Mesendoderm (in vitro differentiated cells): ENCODE measurements around the gene UNC119.
"Not testable (repeated sequence)": the region's sequence is repeated elsewhere in the genome, so short reads cannot be mapped to it uniquely, and the experiment has no call there.

Experiments used
- DNase-seq: peaks from one replicate; pipeline ENCODE4 v3.0.0; 2013
- H2AK5ac ChIP-seq: 2 replicates; pipeline ENCODE4 v1.6.1; 2013; ENCODE audit warnings: low read length, inconsistent platforms
- H2BK120ac ChIP-seq: 2 replicates; pipeline ENCODE4 v1.6.1; 2013; ENCODE audit warnings: low read depth, mild to moderate bottlenecking, low read length, moderate library complexity, mixed read lengths
- H2BK15ac ChIP-seq: replicated peaks from 2 replicates; pipeline ENCODE4 v1.6.1; 2013; ENCODE audit warnings: low read depth, mild to moderate bottlenecking, moderate library complexity
- H2BK5ac ChIP-seq: 2 replicates; pipeline ENCODE4 v1.6.1; 2013; ENCODE audit warnings: low read length, inconsistent platforms
- H3K18ac ChIP-seq: 2 replicates; pipeline ENCODE4 v1.6.1; 2013; ENCODE audit warnings: mild to moderate bottlenecking, low read length, mixed read lengths
- H3K23ac ChIP-seq: one replicate; pipeline ENCODE4 v1.6.1; 2013; ENCODE audit warnings: low read length
- H3K27ac ChIP-seq: 2 replicates; pipeline ENCODE4 v1.5.1; 2013; ENCODE audit warnings: low read depth, mild to moderate bottlenecking, inconsistent platforms, low read length, moderate library complexity
- H3K27me3 ChIP-seq: 2 replicates; pipeline ENCODE4 v1.6.1; 2013; ENCODE audit warnings: low read length, control low read depth, mild to moderate bottlenecking, inconsistent platforms; ENCODE audit not compliant: insufficient read depth, poor library complexity
- H3K36me3 ChIP-seq: 2 replicates; pipeline ENCODE4 v1.6.1; 2013; ENCODE audit warnings: low read length, inconsistent platforms; ENCODE audit not compliant: control insufficient read depth, insufficient read depth
- H3K4ac ChIP-seq: one replicate; pipeline ENCODE4 v1.6.1; 2013; ENCODE audit warnings: low read depth, mild to moderate bottlenecking, low read length, moderate library complexity
- H3K4me1 ChIP-seq: 2 replicates; pipeline ENCODE4 v1.6.1; 2013; ENCODE audit warnings: low read depth, low read length, inconsistent platforms; ENCODE audit not compliant: control insufficient read depth
- H3K4me2 ChIP-seq: 2 replicates; pipeline ENCODE4 v1.6.1; 2013; ENCODE audit warnings: low read length
- H3K4me3 ChIP-seq: 2 replicates; pipeline ENCODE4 v1.5.1; 2013; ENCODE audit warnings: mild to moderate bottlenecking, low read length
- H3K56ac ChIP-seq: one replicate; pipeline ENCODE4 v1.6.1; 2013; ENCODE audit warnings: low read length
- H3K79me1 ChIP-seq: 2 replicates; pipeline ENCODE4 v1.6.1; 2013; ENCODE audit warnings: low read length, inconsistent platforms
- H3K79me2 ChIP-seq: 2 replicates; pipeline ENCODE4 v1.6.1; 2013; ENCODE audit warnings: mild to moderate bottlenecking, low read length; ENCODE audit not compliant: control insufficient read depth, insufficient read depth
- H3K9ac ChIP-seq: 2 replicates; pipeline ENCODE4 v1.6.1; 2013; ENCODE audit warnings: low read length, inconsistent platforms
- H4K5ac ChIP-seq: one replicate; pipeline ENCODE4 v1.6.1; 2013; ENCODE audit warnings: low read length
- H4K8ac ChIP-seq: one replicate; pipeline ENCODE4 v1.6.1; 2013; ENCODE audit warnings: low read depth, mild to moderate bottlenecking, control low read depth, low read length, moderate library complexity
- WGBS: extraction: QIAGEN DNeasy Blood & Tissue Kit; methylation state at CpG from one replicate; pipeline ENCODE4 v1.1.7; 2013; ENCODE audit warnings: low lambda C conversion rate, missing lambda C conversion rate; ENCODE audit not compliant: insufficient coverage; ENCODE audit errors: extremely low coverage; 5-methylcytosine and 5-hydroxymethylcytosine counted together

The UNC119 gene

DNA sequence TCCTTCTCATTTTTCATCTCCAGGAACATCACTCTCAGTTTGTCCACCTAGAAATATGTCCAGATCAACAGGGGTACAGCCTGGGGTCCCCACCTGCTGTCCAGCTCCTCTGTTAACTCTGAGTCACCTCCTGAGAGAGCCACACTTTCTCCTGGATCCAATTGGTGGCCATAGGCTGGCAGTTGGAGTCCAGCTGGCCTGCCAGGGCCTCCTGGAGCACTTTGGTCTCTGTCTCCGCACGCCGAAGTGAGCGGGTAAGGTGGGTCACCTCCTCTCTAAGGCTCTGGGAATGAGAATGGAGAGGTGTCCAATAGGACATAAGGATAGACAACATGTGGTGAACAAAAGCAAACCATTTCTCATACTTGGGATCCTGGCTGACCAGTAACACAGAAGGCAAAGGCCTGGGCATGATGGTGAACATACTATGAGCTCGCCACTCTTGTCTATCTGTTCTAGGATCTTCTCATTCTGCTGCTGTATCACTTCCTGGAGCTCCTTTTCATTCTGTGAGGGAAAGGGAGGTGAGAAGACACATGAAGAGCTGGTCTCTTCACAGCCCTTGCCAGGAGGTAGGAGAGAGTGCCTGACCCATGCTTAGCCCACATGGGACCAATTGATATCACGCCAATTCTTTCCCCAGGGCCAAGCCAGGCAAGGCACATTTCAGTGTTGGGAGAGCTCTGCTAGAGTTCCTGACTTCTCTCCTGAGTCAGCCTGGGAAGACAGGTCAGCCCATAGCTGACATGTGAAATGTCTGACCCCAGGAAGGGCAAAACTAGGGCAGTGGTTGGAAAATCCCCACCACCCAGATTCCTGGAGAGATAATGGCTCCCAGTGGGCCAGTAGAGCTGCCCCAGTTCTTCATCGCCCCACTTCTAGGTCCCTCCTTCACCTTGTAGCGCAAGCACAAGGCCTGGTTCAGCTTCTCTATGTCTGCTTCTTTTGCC is 26.1 kb upstream of the UNC119 start:
- no peaks in the 10 kb centered on the region for H3K79me1 ChIP-seq
- no peaks in the 10 kb centered on the region for H3K79me2 ChIP-seq
- H3K56ac ChIP-seq: no peak overlapping the region
- H3K18ac ChIP-seq: no peak overlapping the region
- no CpG with 5 or more reads among the region's 8 CpGs for WGBS
- H3K4me2 ChIP-seq: no peak overlapping the region
- H3K36me3 ChIP-seq: peaks cover 22% of the 10 kb centered on the region
- no peak overlapping the region for H2BK15ac ChIP-seq
- no peak for DNase-seq
- H3K23ac ChIP-seq: no peak overlapping the region
- no peak overlapping the region for H4K5ac ChIP-seq
- H3K4ac ChIP-seq: no peak overlapping the region
- H4K8ac ChIP-seq: no peak overlapping the region
- no peak overlapping the region for H3K27ac ChIP-seq
- peaks cover 5% of the 10 kb centered on the region for H3K4me1 ChIP-seq
- no peak overlapping the region for H2BK5ac ChIP-seq
- H2BK120ac ChIP-seq: no peak overlapping the region
- H3K27me3 ChIP-seq: no peaks in the 10 kb centered on the region
- H3K4me3 ChIP-seq: no peak overlapping the region
- H2AK5ac ChIP-seq: no peak overlapping the region
- no peak overlapping the region for H3K9ac ChIP-seq

DNA sequence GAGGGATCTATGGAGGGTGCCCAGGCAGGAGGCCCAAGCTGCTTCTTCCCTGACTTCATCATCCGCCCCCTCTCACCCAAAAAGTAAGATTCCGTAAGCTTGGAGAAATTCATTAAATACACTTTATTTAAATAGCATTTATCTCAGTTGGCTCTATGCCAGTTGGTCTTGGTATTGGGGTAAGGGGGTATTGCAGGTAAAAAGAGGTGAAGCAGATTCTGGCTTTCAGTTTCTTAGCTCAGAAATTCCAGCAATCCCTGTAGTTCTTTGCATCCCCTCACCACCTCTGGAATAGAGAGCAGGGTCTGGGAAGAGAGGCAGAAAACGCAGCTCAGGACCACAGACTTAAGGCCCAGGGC is 25.0 kb upstream of the UNC119 start:
- H3K36me3 ChIP-seq: peaks cover 20% of the 10 kb centered on the region
- WGBS: no CpG with 5 or more reads among the region's 3 CpGs
- H3K27ac ChIP-seq: peak overlapping the region; percentile 15

DNA sequence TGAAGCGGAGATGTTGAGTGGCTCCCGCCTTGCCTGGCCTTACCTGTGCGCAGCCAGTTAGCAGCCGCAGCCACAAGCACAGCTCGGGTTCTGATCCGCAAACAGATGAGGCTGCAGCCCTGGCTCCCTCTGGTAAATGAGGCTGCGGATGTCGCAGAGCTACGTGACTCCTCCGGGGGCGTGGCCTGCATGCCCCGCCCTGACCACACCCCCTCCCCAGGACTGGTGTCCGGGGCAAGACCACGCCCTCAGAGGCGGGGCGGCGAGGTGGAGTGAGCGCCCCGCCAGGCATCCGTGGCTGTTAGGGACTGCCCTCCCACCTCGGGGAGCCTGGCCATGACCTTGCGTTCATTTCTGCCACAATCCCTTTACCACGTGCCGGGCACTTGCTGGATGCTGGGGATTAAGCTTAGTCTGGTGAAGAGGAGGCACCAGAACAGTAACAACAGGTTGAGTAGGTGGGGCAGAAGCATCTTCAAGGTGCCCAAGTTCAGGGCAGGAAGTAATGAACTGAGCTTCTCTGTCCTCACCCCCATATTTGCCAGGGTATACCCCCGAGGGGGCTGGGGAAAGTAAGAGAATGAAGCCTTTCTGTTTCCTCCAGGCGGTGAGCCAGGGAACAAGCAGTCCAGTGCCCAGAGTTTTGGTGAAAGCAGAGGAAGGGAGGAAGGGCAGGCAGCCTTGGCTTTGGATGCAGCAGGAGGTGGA is 24.5 kb upstream of the UNC119 start, which contains the start of gene ALDOC:
TSS of gene ALDOC (minus strand) at position 138 of the 708 bp plus-strand sequence. CDS start 1,363 bp downstream, outside the sequence.
- Histone ChIP-seq H2BK120ac (no peak within 1 kb of the TSS), H3K79me1 (no peaks in the 10 kb centered on the region), H2BK5ac (no peak within 1 kb of the TSS), H3K4me1 (peaks cover 6% of the 10 kb centered on the region), H3K23ac (no peak within 1 kb of the TSS), H3K4me3 (no peak within 1 kb of the TSS), H2BK15ac (no peak within 1 kb of the TSS), H3K9ac (peak within 1 kb of the TSS; percentile 43), H3K4ac (no peak within 1 kb of the TSS), H3K4me2 (peak within 1 kb of the TSS; percentile 7), H3K18ac (no peak within 1 kb of the TSS), H3K56ac (peak within 1 kb of the TSS; percentile 65), H3K27me3 (no peaks in the 10 kb centered on the region), H2AK5ac (no peak within 1 kb of the TSS), H4K8ac (no peak within 1 kb of the TSS), H3K27ac (peak within 1 kb of the TSS; percentile 15), H3K79me2 (no peaks in the 10 kb centered on the region), H3K36me3 (peaks cover 15% of the 10 kb centered on the region), H4K5ac (no peak within 1 kb of the TSS)
- peak; percentile 98 for DNase-seq
- WGBS: no CpG with 5 or more reads among the region's 26 CpGs

More for the DNA sequence above, 25.0 kb upstream of the UNC119 start:
- no peak overlapping the region for H2AK5ac ChIP-seq
- no peak overlapping the region for H3K18ac ChIP-seq
- no peaks in the 10 kb centered on the region for H3K27me3 ChIP-seq
- peak overlapping the region; percentile 65 for H3K56ac ChIP-seq
- H3K4me1 ChIP-seq: peaks cover 5% of the 10 kb centered on the region
- no peak for DNase-seq
- no peak overlapping the region for H3K4ac ChIP-seq
- H3K79me1 ChIP-seq: no peaks in the 10 kb centered on the region
- no peak overlapping the region for H3K23ac ChIP-seq
- H2BK15ac ChIP-seq: no peak overlapping the region
- no peak overlapping the region for H3K4me3 ChIP-seq
- H3K4me2 ChIP-seq: no peak overlapping the region
- no peak overlapping the region for H4K5ac ChIP-seq
- H3K9ac ChIP-seq: peak overlapping the region; percentile 43
- no peak overlapping the region for H2BK120ac ChIP-seq
- H3K79me2 ChIP-seq: no peaks in the 10 kb centered on the region
- H2BK5ac ChIP-seq: no peak overlapping the region
- H4K8ac ChIP-seq: no peak overlapping the region

- not testable (repeated sequence) for H2BK5ac ChIP-seq, H3K9ac ChIP-seq, H3K27ac ChIP-seq, H2AK5ac ChIP-seq, H3K18ac ChIP-seq, H3K4me3 ChIP-seq, H2BK15ac ChIP-seq, H3K23ac ChIP-seq, H4K8ac ChIP-seq, H3K4me1 ChIP-seq, H3K4ac ChIP-seq, H2BK120ac ChIP-seq, H3K4me2 ChIP-seq, DNase-seq, H3K79me1 ChIP-seq, H4K5ac ChIP-seq, H3K79me2 ChIP-seq, H3K27me3 ChIP-seq
- H3K56ac ChIP-seq: peak overlapping the region; percentile 7
- H3K36me3 ChIP-seq: peaks cover 15% of the 10 kb centered on the region
- WGBS: no CpG with 5 or more reads among the region's 3 CpGs
Observed at GRCh38 chr17:28576016-28576415, 23.6 kb upstream of the UNC119 start.

GRCh38 chr17:28575126-28575795 is 22.8 kb upstream of the UNC119 start:
- Histone ChIP-seq H3K56ac (no peak overlapping the region), H2BK5ac (no peak overlapping the region), H3K9ac (no peak overlapping the region), H3K18ac (no peak overlapping the region), H3K79me2 (no peaks in the 10 kb centered on the region), H3K4ac (no peak overlapping the region), H3K4me2 (no peak overlapping the region), H2BK15ac (no peak overlapping the region), H3K79me1 (no peaks in the 10 kb centered on the region), H3K23ac (no peak overlapping the region), H3K4me1 (peaks cover 8% of the 10 kb centered on the region), H2AK5ac (no peak overlapping the region), H4K5ac (no peak overlapping the region), H3K36me3 (peaks cover 15% of the 10 kb centered on the region), H3K4me3 (no peak overlapping the region), H3K27me3 (no peaks in the 10 kb centered on the region), H3K27ac (no peak overlapping the region), H2BK120ac (no peak overlapping the region), H4K8ac (no peak overlapping the region)
- no CpG with 5 or more reads among the region's 14 CpGs for WGBS
- DNase-seq: peak; percentile 42
